Measurements from ENCODE around the gene IQCK.

Gene IQCK

DNA sequence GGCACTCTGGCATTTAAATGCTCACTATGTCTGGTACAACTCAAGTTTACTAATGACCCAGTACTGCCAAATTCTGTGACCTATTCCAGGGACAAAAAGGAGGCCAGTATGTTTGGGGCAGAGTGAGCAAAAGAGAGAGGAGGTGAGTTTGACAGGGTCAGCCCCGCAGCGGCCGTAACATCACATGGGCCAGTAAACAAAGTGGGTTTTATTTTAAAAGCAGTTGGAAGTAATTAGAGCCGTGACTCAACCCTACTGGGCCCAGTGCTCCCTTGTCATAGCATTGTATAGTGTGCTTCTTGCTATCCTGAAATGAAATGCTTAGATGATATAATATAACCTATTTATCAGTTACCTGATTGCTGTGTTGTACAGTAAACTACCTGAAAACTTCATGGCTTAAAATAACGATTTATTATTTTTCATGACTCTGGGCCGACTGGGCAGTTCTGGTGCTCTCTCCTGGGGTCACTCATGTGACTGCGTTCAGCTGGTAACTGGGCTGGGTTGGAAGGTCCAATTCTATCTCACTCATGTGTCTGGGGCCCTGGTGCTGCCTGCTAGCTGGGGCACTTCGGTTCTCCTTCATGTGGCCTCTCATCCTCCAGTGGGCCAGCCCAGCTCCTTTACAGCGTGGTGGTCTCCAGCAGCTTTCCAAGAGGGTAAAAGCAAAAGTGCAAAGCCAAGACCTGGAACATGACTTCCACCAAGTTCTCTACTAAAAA lies 27.4 kb downstream of the IQCK start:
- Histone ChIP-seq H3K4me3 (ENCODE audit: low read depth, low read length) (no peak overlapping the region), H3K9me3 (ENCODE audit: severe bottlenecking) (no peaks in the 10 kb centered on the region), H3K27ac (no peak overlapping the region), H3K36me3 (no peaks in the 10 kb centered on the region), H3K27me3 (ENCODE audit: insufficient read depth, low read depth, severe bottlenecking) (no peaks in the 10 kb centered on the region)
- no peak for DNase-seq
- TF ChIP-seq, protein P1, sequence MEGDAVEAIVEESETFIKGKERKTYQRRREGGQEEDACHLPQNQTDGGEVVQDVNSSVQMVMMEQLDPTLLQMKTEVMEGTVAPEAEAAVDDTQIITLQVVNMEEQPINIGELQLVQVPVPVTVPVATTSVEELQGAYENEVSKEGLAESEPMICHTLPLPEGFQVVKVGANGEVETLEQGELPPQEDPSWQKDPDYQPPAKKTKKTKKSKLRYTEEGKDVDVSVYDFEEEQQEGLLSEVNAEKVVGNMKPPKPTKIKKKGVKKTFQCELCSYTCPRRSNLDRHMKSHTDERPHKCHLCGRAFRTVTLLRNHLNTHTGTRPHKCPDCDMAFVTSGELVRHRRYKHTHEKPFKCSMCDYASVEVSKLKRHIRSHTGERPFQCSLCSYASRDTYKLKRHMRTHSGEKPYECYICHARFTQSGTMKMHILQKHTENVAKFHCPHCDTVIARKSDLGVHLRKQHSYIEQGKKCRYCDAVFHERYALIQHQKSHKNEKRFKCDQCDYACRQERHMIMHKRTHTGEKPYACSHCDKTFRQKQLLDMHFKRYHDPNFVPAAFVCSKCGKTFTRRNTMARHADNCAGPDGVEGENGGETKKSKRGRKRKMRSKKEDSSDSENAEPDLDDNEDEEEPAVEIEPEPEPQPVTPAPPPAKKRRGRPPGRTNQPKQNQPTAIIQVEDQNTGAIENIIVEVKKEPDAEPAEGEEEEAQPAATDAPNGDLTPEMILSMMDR (IDR thresholded peaks at IDR 0.05; ENCODE audit: low read depth, low read length): no peak

DNA sequence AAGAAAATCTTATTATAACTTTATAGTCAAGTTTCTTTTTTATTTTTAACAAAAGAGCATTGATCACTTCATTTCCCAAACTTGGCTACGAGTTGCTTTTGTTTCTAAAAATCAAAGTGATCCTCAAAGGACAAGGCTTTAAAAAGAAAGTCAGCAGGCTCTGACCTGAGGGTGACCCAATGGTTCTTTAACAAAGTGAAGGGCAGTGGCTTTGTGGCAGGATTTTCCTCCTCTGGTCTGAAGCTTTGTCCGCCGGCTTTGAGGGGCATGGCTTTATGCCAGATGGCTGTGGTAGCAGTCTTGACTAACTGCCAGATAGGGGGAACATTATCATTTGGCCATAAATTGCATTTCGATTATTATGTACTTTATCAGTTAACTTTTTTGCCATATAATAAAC lies 28.5 kb downstream of the IQCK start:
- peak; percentile 55 for DNase-seq
- TF ChIP-seq, protein P1 (IDR thresholded peaks at IDR 0.05; ENCODE audit: low read depth, low read length): no peak
- H3K36me3 ChIP-seq: no peaks in the 10 kb centered on the region
- no peak overlapping the region for H3K4me3 ChIP-seq (ENCODE audit: low read depth, low read length)
- H3K9me3 ChIP-seq (ENCODE audit: severe bottlenecking): no peaks in the 10 kb centered on the region
- no peaks in the 10 kb centered on the region for H3K27me3 ChIP-seq (ENCODE audit: insufficient read depth, low read depth, severe bottlenecking)
- H3K27ac ChIP-seq: peak overlapping the region; percentile 41

DNA sequence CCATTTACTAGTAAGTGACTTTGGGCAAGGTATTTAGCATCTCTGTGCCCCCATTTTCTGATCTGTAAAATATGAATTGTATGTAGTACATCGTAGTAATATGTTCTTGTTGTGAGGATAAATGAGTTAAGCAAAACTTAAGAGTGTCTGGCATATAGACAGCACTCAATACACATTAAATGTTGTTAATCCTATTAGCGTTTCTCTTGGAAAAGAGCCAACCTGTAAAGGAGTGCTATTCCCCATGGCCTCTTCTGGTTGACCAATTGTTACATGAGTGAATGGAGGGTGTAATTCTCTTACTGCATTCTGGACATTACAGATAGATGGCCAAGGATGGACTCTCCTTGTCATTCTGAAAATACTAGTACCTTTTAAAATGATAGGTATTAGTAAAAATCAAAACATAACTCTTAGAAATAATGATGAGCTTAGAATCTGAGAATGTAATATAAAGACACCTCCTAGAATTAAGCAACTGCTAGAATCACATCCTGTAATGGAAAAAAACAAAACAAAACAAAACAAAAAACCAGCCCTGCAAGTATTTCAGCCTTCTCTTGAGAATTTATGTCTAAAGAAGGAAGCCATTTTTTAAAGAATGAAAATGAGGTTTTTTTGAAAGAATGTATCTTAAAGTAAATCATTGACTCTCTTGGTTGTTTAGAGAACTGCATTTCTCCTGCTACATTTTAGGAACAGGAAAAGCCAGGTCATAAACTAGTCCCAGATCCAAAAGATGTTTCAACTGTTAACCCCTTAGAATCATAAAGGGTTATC lies 30.5 kb downstream of the IQCK start:
- no peak overlapping the region for H3K4me3 ChIP-seq (ENCODE audit: low read depth, low read length)
- no peaks in the 10 kb centered on the region for H3K27me3 ChIP-seq (ENCODE audit: insufficient read depth, low read depth, severe bottlenecking)
- no peaks in the 10 kb centered on the region for H3K36me3 ChIP-seq
- no peaks in the 10 kb centered on the region for H3K9me3 ChIP-seq (ENCODE audit: severe bottlenecking)
- no peak for DNase-seq
- H3K27ac ChIP-seq: peak overlapping the region; percentile 41
- TF ChIP-seq, protein P1 (IDR thresholded peaks at IDR 0.05; ENCODE audit: low read depth, low read length): no peak

DNA sequence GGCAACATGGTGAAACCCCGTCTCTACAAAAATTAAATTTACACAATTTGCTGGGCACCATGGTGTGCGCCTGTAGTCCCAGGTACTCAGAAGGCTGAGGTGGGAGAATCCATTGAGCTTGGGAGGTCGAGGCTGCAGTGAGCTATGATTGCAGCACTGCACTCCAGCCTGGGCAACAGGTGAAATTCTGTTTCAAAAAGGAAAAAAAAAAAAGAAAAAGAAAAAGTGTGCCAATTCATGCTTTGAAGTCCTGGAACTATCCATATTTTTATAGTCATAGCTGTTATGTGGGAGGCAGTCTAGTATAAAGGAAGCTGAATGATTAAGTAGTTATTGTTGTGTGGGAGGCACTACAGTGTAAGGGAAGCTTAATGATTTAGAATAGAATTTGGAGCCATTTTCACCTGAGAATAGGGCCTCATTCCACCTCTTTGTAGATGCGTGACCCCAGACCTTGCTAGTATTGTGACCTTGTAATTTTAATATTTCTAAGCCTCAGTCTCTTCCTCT lies 31.6 kb downstream of the IQCK start:
- TF ChIP-seq, protein P1 (IDR thresholded peaks at IDR 0.05; ENCODE audit: low read depth, low read length): no peak

DNA sequence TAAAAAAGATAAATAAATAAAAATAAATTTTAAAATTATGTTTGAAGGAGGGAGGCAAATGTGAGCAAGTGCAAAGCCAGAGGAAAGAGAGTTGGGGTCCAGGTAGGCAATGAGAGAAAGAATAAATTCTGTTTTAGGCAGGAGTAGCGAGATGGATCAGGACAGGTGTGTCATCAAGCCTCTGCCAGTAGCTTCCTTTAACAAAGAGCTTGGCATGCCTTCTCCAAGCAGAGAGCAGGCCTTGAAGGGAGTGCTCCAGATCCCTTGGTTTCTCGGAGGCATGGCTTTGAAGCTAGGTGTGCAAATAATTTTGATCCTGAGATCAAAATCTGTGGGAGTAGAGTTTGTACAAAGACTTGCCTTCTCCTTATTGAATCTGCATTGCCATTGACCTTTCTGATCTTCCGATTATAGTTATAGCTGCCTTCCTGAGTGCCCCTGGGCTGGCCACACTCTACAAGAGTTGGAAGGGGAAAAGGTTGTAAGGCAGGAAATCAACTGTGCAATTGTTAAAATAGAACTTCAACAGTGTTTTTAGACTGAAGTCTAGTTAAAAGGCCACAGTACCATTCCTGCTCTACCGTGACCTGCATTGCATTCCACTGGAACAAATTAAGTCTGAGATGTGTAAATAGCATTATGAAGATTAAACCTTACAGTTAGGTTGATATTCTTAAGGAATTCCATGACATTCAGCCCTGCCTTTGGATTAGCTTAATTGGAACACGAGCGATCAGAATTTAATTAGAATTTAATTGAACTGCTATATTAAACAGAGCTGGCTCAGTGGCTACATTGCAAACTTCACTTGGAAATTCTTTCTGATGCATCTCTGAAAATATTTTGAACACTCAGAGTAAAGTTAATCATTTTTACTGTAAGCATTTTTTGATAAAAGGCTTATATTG lies 33.7 kb downstream of the IQCK start:
- no peak for DNase-seq
- TF ChIP-seq, protein P1 (IDR thresholded peaks at IDR 0.05; ENCODE audit: low read depth, low read length): no peak
- H3K4me3 ChIP-seq (ENCODE audit: low read depth, low read length): no peak overlapping the region
- no peak overlapping the region for H3K27ac ChIP-seq
- H3K27me3 ChIP-seq (ENCODE audit: insufficient read depth, low read depth, severe bottlenecking): no peaks in the 10 kb centered on the region
- no peaks in the 10 kb centered on the region for H3K36me3 ChIP-seq
- H3K9me3 ChIP-seq (ENCODE audit: severe bottlenecking): no peaks in the 10 kb centered on the region

More for the DNA sequence above, 31.6 kb downstream of the IQCK start:
- Histone ChIP-seq H3K27ac (no peak overlapping the region), H3K27me3 (ENCODE audit: insufficient read depth, low read depth, severe bottlenecking) (no peaks in the 10 kb centered on the region), H3K4me3 (ENCODE audit: low read depth, low read length) (no peak overlapping the region), H3K9me3 (ENCODE audit: severe bottlenecking) (no peaks in the 10 kb centered on the region), H3K36me3 (no peaks in the 10 kb centered on the region)
- no peak for DNase-seq

Data from WERI-Rb-1 (cell line).